Activated CD8-positive, alpha-beta memory T cell treated with anti-CD3 and anti-CD28 coated beads for 1 hour (primary cell): ENCODE measurements around the gene ALK.
"Not testable (repeated sequence)": the region's sequence is repeated elsewhere in the genome, so short reads cannot be mapped to it uniquely, and the experiment has no call there.

Experiments used
- DNase-seq, 2 donors: peaks; one replicate each; pipeline ENCODE4 v3.0.0-alpha.2; 2020; ENCODE audit warnings: low read depth in 1 of 2; ENCODE audit errors: extremely low read depth in 1 of 2

The ALK gene

DNA sequence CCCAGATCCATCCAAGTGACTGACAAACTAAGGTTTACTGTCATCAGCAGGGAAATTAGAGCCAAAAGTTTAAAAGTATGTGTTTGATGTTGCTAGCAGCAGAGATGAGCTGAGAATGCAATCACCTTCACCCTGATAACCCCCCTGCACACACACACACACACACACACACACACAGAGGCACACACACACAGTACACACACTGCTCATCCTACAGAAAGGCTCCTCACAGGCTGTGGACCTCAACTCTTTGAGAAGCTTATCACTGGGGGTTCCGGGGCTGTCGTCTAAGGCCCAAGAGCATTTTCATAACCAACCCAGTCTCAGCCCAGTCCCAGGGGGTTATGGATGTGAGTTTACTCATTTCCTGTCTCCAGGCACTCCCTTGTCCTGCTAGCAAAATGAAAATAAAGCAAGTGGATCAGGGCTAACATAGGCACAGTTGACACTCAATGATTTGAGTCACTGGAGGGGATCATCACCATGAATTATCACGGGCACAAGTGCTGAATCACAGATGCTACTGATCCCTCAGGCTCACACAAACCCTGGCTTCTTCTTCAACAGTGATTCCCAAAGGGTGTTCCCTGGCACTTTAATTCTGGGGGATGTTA lies 76.6 kb downstream of the ALK start:
- DNase-seq: no peak

DNA sequence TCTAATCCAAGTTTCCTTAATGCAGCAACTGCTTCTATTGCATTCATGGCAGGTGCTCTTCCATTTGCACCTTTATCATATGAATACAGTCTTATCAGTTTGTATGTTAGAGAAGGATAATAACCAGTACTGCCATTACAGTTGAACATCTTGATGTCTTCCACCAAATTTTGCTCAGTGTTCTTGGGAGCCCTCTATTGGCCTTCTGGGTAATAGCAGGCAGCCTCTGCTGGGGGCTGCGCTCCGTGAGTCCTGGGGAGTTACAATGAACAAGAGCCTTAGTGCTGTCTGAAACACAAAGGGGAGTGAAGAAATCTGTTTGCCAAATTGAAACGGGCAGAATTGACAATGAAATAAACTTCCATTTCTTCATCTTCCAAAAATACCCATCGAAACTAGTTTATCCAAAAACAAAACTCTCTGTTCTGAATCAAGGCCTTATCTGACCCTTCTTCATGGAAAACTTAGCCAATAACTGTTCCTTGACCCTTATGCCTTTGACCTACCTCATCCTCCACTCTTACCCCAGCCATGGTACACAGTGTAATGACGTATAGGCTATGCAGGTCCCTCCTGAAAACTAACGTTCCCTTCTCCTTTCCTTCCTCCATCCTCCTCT lies 79.9 kb downstream of the ALK start:
- no peak for DNase-seq

DNA sequence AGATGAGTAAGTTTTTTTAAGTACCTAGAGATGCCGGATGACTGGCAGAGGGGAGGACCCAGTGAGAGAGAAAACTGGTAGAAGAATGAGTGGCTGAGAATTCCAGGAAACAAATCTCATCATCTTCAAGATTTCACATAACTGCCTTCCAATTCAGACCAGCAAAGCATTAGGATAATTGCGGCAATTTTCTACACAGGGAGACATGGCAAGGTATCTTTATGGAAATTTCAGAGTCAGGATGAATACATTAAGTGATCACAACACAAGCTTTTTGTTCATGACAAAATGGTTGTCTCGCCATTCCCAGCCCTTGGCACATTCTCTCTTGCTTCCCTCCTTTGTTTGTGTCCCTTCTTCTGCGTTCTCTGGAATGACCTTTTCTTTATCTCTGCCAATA lies 82.1 kb downstream of the ALK start:
- no peak for DNase-seq

DNA sequence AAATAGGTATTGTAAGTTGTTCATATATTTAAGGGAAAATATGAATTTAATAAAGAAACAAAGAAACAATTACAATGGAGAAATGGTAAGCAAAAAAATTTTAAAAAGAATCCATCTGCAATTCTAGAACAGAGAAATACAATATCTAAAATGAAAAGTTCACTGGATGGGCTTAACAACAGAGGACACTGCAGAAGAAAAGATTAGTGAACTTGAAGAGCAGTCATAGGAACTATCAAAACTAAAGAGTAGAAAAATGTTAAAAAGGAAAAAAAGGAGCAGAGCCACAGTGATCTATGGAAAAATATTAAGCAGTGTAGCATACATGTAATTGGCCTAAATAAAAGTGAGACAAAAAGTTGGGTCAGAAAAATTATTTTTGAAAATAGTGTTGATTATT lies 83.5 kb downstream of the ALK start:
- DNase-seq: no peak

DNA sequence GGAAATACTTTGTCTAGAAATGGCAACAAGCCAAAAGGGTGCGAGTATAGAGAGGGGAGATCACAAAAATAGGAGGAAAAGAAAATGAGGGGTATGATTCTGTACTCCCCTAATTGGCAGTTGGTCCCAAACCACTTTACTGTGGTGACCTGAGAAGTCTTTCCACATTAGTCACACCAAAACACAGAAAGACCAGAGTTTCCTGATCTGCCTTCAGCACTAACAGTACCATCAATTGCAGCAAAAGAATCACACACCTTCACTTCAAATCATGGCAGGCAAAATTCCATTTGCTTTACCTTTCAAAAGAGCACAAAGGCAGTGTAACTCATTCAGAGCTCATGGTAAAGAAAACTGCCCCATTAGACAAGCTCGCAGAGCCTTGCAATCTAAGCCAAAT lies 86.8 kb downstream of the ALK start:
- DNase-seq: no peak

DNA sequence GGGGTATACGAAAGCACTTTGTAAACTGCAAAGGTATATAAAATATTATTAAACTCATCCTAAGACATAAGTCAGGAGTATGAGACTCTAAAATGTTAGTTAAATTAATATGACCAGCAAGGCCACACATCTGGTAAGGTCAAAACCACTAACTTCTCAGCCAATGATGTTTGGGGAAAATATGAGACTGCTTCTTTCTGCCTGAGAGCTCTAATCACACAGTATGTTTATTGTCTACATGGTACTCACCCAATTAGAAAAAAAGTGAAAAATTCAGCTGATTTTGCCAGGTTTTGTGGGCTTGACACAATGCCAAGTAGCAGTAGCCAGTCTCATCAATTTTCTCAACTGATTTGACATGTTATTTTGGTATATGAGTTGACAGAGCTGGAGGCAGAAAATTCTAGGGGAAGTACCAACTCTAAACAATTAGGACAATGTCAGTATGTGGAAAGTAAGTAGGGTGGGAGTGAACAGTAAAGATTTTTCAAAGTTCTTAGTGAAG lies 87.3 kb downstream of the ALK start:
- no peak for DNase-seq

DNA sequence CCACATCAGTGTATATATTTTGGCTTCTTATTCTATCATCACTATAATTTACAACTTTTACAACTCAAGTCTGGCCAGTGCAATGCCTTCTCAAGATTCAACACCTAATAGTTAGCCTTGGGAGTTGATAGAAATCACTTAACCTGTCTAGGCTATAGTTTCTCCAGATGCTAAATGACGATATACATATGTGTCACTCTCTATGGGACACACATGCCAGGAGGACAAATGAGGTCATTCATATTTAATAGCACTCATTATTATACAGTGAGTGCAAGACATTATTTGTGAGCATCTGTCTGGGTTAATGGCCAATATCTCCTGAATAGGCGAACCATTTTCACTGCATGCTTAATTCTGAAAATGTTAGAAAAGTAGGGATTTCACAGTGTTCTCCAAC lies 89.8 kb downstream of the ALK start:
- no peak for DNase-seq

DNA sequence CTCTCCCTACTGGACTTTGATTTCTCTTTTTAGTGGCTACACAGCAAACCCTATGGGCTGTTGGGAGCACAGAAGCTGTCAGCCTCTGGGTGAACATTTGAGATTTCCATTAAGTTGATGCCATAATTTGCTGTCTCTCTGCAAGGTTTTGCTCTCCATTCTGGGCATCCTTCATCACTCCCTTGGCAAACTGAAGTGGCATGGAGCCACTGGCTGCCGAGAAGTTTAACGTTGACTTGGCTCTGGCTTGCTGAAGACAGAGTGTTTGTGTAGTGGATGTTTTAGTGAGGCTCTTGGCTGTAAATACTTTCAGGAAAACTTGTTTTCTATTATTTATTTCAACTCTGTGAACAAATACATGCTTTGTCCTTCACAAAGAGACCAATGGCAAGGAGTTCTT lies 91.5 kb downstream of the ALK start:
- no peak for DNase-seq

DNA sequence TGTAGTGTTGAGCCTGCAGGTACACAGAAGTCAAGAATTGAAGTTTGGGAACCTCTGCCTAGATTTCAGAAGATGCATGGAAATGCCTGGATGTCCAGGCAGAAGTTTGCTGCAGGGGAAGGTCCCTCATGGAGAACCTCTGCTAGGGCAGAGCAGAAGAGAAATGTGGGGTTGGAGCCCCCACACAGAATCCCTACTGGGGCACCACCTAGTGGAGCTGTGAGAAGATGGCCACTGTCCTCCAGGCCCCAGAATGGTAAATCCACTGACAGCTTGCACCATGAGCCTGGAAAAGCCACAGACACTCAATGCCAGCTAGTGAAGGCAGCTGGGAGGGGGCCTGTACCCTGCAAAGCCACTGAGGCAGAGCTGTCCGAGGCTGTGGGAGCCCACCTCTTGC lies 97.2 kb downstream of the ALK start:
- not testable (repeated sequence) for DNase-seq

DNA sequence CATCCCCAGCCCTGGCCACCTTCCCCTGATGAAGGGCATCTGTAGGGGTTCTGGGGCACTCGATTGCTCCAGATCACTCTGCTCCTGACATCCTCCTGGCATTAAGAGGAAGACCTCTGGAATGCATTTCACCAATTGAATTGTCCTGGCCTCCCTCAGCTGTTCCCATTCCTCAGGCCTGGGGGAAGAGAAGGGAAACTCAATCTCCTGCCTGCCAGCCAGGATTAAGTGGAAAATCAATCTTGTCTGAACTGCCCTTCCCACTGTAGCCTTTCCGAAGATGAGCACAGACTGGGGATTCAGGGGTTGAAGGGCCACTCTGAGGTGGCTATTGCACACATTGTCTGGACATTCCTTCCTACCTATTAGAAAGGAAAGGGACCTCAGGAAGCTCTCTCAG lies 99.8 kb downstream of the ALK start:
- DNase-seq: no peak

DNA sequence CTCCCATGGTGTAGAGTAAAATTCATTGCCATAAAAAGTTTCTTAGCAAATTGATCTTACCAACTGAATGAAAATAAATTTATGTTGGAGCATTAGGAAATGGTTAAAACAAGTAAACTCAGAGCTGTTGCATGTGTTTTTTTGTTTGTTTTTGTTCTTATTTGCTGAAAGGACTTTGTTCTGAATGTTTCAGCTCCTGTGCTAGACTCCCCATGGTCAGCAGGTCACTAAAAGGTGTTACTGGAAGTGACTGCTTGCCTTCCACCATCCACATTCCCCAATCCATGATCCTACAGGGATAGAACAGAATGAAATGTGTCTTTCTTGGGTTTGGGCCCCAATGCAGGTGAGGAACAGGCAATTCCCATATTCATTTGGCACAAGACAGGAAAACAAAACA lies 101.8 kb downstream of the ALK start:
- DNase-seq: no peak

DNA sequence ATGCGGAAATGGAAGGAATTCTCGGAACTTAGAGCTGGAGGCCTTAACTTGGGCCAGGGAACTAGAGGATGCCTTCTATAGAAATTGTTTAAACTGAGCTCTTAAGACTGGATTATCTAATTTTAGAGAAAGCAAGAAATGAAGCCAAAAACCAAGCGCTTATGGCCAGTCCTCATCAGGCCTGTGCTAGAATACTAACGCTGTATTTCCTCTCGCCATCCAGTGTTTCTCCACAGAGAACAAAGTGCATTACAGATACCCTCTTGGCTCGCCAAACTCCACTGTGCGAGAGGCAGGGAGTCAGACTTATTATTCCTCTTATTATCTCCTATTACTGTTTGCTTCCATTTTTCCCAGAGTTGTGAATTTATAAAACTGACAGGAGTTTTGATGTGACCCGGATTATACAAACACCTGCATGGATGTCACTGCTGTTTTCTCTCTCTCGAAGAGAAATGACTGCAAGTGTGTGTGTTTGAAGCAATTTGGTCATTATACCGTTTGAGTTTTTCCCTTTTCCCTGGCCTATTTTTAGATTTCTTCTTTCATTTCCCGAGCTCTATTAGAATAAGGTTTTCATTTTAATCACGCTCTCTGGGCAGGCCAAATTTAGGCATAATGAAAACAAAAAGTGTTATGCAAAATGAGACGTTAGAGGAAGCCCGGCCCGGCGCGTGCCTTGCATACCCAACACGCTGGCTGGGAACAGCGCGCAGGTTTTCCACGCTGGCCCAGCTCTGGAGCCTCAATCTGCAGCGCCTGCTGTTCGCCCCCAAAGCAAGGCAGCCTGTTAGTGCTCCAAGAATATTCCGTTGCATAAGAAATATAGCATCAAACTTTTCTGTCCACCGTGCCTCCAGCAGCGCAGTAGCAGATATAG lies 103.3 kb downstream of the ALK start:
- DNase-seq: no peak

DNA sequence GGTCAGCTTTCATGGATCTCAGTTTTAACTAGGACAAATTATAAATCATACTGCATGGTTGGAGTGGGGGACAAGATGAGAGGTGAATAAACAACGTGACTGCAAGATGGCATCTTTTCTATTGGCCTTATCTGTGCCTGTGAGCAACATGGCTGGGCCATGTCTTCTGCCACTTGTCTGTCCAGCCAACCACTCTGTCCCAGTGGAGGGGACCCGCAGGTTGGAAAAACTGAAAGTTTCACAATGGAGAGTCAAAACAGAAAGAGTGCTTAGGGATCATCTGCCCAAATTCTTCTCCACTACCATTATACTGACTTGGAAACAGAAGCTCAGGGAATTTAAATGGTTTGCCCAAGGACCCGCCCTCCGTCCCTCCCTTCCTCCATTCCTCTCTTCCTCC lies 104.1 kb downstream of the ALK start:
- DNase-seq: no peak

DNA sequence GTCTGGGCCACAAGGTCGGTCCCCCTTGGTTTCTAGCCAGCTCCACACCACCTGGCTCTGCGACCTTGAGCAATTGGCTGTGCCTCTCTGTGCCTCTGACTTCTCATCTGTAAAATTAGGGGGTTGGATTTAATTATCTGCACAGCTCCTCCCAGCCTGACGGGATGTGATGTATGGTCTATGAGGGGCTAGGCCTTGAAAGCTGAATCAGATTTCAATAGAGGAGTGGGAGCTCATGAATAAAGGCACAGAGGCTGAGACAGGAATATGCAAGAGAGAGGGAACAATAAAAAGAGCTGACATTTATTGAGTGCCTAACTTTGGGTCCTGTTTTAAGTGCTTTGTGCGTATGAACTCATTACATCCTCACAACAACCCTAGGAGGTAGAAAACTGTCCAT lies 104.7 kb downstream of the ALK start:
- DNase-seq: no peak

DNA sequence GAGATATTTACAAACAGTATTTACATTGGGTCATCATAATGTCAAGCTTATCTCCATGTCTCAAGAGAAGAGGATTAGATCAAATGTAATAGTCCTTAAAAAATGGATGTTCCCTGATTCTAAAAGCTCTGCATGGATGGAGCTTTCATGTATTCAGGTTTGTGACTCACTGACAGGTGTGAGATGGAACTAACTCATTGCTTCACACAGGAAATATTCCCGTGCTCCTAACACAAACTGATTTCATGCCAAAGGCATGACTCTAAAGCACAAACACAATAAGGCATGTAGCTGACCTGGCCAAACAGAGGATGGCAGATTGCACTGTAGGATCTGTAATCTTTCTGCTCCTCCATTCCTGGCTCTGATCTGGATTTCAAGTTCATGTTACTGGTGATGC lies 110.0 kb downstream of the ALK start:
- DNase-seq: no peak

DNA sequence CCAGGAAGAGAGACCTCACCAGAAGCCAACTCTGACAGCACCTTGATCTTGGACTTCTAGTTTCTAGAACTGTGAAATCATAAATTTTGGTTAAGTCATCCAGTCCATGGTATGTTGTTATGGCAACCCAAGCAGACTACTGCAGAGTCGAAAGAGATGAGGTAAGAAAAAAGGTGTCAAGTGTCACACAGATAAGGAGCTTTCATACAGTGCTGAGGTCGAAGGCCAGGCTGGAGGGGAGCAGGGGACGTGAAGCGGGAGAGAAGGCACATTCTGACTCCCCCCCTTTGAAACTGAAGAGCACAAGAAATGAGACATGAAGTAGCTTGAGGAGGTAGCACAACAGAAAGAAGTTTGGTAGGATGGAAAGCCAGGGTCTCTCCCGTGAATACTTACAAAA lies 110.4 kb downstream of the ALK start:
- DNase-seq: no peak

DNA sequence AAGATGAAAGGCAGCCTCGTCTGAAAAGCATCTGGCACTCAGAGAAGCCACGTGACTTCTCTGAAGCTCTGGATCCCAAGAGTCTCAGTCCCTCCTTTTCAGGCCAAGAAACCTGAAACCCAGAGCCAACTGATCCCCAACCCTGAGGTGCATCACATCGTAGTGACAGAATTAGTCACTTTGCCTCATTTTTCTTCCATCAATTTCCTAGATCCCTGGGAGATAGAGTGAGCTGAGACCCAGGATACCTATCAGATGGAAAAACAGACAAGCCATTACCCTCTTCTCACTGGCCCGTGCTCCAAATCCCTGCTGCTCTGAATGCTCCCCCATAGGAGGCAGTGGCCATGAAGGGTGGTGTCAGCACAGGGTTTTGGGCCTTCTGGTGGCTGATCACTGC lies 113.1 kb downstream of the ALK start:
- no peak for DNase-seq

DNA sequence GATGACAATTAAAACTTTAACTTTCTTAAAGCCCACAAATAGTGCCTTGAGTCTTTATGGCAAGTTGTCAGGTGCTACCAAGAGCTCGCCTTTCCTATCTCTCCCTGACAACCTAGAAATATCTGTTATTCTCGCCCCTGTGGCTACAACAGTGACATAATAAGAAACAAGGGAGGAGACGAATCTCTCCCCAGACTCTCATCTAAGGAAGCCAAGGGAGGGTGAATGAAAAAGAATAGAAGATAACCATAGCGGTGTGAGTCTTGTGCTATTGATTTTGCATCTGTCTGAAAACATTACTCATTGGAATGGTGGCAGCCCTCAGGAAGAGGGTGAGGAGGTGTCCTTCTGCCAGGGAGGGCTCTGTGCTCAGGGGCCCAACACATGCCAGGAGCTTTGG lies 114.3 kb downstream of the ALK start:
- DNase-seq: no peak

DNA sequence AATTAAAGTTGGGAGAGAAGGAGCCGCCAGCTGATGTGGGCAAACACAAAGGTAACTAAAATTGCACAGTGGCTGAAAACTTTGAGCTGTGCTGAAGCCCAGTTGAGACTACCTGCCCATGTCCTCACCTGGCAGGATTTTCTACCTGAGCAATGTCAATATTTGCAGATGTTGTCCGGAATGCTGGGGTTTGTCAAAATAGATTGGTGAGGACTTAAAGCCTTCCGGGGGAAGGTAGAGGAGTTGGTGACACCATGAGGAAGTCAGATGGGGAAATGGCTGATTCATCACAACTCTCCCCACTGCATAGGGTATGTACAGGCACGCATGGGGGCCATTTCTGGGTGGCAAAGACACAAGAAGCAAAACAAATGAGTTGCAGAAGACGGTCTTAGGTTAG lies 114.9 kb downstream of the ALK start:
- DNase-seq: no peak

DNA sequence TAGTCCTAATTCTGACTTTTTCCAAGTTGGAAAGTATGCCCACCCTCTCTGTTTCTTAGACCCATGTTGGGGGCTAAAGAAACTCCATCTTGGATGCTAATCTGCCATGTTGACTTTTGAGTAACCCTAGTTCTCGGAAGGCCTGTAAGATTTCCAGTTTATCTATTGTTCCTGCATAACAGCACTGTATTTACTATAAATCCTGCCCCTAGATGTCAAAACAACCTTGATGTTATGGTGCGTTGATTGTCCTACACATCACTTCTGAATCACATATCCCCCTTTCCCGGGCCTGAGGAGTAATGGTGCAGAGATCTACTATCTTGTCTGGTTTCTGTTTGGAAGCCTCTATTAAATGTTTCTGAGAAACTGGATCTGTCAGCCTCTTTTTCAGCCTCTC lies 116.7 kb downstream of the ALK start:
- no peak for DNase-seq

DNA sequence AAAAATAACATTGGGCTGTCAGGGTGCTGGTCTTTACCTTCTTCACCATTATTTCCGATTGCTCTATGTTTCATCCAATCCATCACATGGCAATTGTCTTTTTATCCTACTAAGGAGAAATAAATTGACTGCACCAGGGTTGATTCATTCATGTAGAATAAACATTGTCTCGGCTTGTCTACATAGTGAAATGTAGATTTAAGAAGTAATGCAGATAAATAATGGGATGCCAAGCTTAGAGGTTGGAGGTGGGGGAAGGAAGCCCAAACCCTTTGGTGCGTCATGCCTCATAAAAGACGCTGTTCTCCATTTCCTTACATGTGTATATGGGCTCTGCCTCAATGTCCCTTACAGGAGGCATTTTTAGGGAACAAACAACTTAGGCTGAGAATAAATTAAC lies 117.8 kb downstream of the ALK start:
- DNase-seq: no peak

DNA sequence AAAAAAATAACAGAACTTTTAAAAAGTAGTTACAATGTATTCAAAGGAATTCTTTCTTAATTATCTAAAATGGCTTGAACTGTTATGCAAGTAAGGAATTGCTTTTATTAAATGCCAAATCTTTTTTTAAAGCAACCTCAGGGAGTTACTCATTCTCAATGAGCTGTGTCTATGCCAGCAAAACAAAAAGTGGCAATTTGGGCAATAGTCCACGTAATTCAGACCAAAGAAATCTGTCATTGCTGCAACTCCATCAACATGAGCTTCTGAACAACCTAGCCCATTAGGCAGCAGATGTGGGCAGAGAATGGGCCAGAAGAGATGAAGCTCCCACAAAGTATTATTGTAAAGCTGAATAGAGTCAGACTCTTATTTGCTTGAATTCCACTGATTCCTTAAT lies 118.4 kb downstream of the ALK start:
- no peak for DNase-seq
